MM.1S (cell line): ENCODE results near the gene STX17.

Experiments
- DNase-seq: peaks from one replicate; pipeline ENCODE4 v3.0.0-alpha.2; 2015
- H2AFZ ChIP-seq: fragments of 300-600 bp; sonication (generic); 2 replicates; pipeline ENCODE4 v1.6.0; 2016; ENCODE audit warnings: antibody characterized with exemption, low read length
- H3F3A ChIP-seq: fragments of 300-600 bp; sonication (generic); 2 replicates; pipeline ENCODE4 v1.6.1; 2016; ENCODE audit warnings: mild to moderate bottlenecking, antibody characterized with exemption, low read length, moderate library complexity, mixed read lengths; ENCODE audit not compliant: insufficient read depth
- H3K27ac ChIP-seq: fragments of 300-600 bp; sonication (generic); 2 replicates; pipeline ENCODE4 v1.5.1; 2016; ENCODE audit warnings: mild to moderate bottlenecking, low read length
- H3K27me3 ChIP-seq: fragments of 300-600 bp; sonication (generic); replicated peaks from 2 replicates; pipeline ENCODE4 v1.6.0; 2016; ENCODE audit warnings: low read length; ENCODE audit not compliant: insufficient read depth
- H3K36me3 ChIP-seq: fragments of 300-600 bp; sonication (generic); replicated peaks from 2 replicates; pipeline ENCODE4 v1.6.1; 2016; ENCODE audit warnings: mild to moderate bottlenecking, low read length, mixed read lengths; ENCODE audit not compliant: insufficient read depth
- H3K4me1 ChIP-seq: fragments of 300-600 bp; sonication (generic); 2 replicates; pipeline ENCODE4 v1.6.1; 2016; ENCODE audit warnings: low read length, mixed read lengths
- H3K4me2 ChIP-seq: fragments of 300-600 bp; sonication (generic); 2 replicates; pipeline ENCODE4 v1.6.0; 2016; ENCODE audit warnings: low read depth, low read length
- H3K4me3 ChIP-seq: fragments of 300-600 bp; sonication (generic); 2 replicates; pipeline ENCODE4 v1.5.1; 2016; ENCODE audit warnings: low read length, mixed read lengths
- H3K79me2 ChIP-seq: fragments of 300-600 bp; sonication (generic); 2 replicates; pipeline ENCODE4 v1.6.1; 2016; ENCODE audit warnings: mixed run types, low read length, mixed read lengths
- H3K9ac ChIP-seq: fragments of 300-600 bp; sonication (generic); 2 replicates; pipeline ENCODE4 v1.6.1; 2016; ENCODE audit warnings: low read length, mixed read lengths
- H3K9me2 ChIP-seq: fragments of 300-600 bp; sonication (generic); replicated peaks from 2 replicates; pipeline ENCODE4 v1.6.1; 2016; ENCODE audit warnings: mild to moderate bottlenecking, low read length, mixed read lengths; ENCODE audit not compliant: insufficient read depth
- H3K9me3 ChIP-seq: fragments of 300-600 bp; sonication (generic); replicated peaks from 2 replicates; pipeline ENCODE4 v1.6.1; 2016; ENCODE audit warnings: mild to moderate bottlenecking, low read length, mixed read lengths; ENCODE audit not compliant: insufficient read depth
- H4K20me1 ChIP-seq: fragments of 300-600 bp; sonication (generic); 2 replicates; pipeline ENCODE4 v1.6.1; 2016; ENCODE audit warnings: mild to moderate bottlenecking, low read length, moderate library complexity, mixed read lengths; ENCODE audit not compliant: insufficient read depth
- CTCF ChIP-seq: fragments of 300-600 bp; sonication (generic); IDR thresholded peaks from 2 replicates; pipeline ENCODE4 v1.5.1; 2016; ENCODE audit warnings: antibody characterized with exemption, low read length, mixed read lengths
- EZH2 ChIP-seq: fragments of 300-600 bp; sonication (generic); optimal IDR thresholded peaks from 2 replicates; pipeline ENCODE3; 2017; ENCODE audit warnings: low read depth, mild to moderate bottlenecking, antibody characterized with exemption, low read length, mixed read lengths
- EZH2phosphoT487 ChIP-seq: fragments of 300-600 bp; sonication (generic); IDR thresholded peaks from 2 replicates; pipeline ENCODE4 v1.6.1; 2018; ENCODE audit warnings: antibody characterized with exemption, low read length

Gene STX17

GRCh38 chr9:99873943-99874584 is 32.4 kb upstream of the STX17 start:
- DNase-seq = no peak
- H3K27ac ChIP-seq = no peak overlapping the region
- H3K4me1 ChIP-seq = peaks cover 1% of the 10 kb centered on the region; the same call in 1 of the 2 replicates
- H3K4me2 ChIP-seq = no peak overlapping the region
- TF ChIP-seq EZH2 (no peak), CTCF (no peak), EZH2phosphoT487 (no peak)
- H3K9me3 ChIP-seq = no peaks in the 10 kb centered on the region
- H3K9me2 ChIP-seq = no peaks in the 10 kb centered on the region
- H2AFZ ChIP-seq = no peak overlapping the region
- H3F3A ChIP-seq = no peaks in the 10 kb centered on the region
- H3K36me3 ChIP-seq = no peaks in the 10 kb centered on the region
- H3K9ac ChIP-seq = no peak overlapping the region
- H4K20me1 ChIP-seq = no peaks in the 10 kb centered on the region
- no peaks in the 10 kb centered on the region for H3K27me3 ChIP-seq
- H3K79me2 ChIP-seq = no peaks in the 10 kb centered on the region
- no peak overlapping the region for H3K4me3 ChIP-seq

GRCh38 chr9:99876190-99876589 is 30.3 kb upstream of the STX17 start:
- no peak overlapping the region for H3K27ac ChIP-seq
- H3K9me3 ChIP-seq = no peaks in the 10 kb centered on the region
- no peaks in the 10 kb centered on the region for H3K27me3 ChIP-seq
- no peaks in the 10 kb centered on the region for H4K20me1 ChIP-seq
- no peaks in the 10 kb centered on the region for H3F3A ChIP-seq
- no peak overlapping the region for H3K4me3 ChIP-seq
- no peak for DNase-seq
- no peaks in the 10 kb centered on the region for H3K36me3 ChIP-seq
- no peak overlapping the region for H3K9ac ChIP-seq
- TF ChIP-seq EZH2 (no peak), CTCF (no peak), EZH2phosphoT487 (no peak)
- no peaks in the 10 kb centered on the region for H3K9me2 ChIP-seq
- no peaks in the 10 kb centered on the region for H3K4me1 ChIP-seq
- H3K79me2 ChIP-seq = no peaks in the 10 kb centered on the region
- H3K4me2 ChIP-seq = no peak overlapping the region
- no peak overlapping the region for H2AFZ ChIP-seq

- H3K4me3 ChIP-seq = no peak overlapping the region
- TF ChIP-seq EZH2phosphoT487 (no peak), EZH2 (no peak), CTCF (no peak)
- H3K27ac ChIP-seq = no peak overlapping the region
- H3K9me3 ChIP-seq = no peaks in the 10 kb centered on the region
- H3K36me3 ChIP-seq = no peaks in the 10 kb centered on the region
- H3F3A ChIP-seq = no peaks in the 10 kb centered on the region
- H3K79me2 ChIP-seq = no peaks in the 10 kb centered on the region
- no peaks in the 10 kb centered on the region for H3K4me1 ChIP-seq
- no peaks in the 10 kb centered on the region for H4K20me1 ChIP-seq
- H2AFZ ChIP-seq = no peak overlapping the region
- no peaks in the 10 kb centered on the region for H3K9me2 ChIP-seq
- no peak overlapping the region for H3K9ac ChIP-seq
- no peak for DNase-seq
- no peaks in the 10 kb centered on the region for H3K27me3 ChIP-seq
- H3K4me2 ChIP-seq = no peak overlapping the region
These were observed 27.8 kb upstream of the STX17 start for GRCh38 chr9:99878651-99879050.
